GM04503 (cell line): ENCODE data around the gene MAVS.

Experiments
- DNase-seq: peaks from one replicate; pipeline ENCODE4 v3.0.0-alpha.2; 2012; ENCODE audit warnings: low read depth

The MAVS gene

GRCh38 chr20:3911956-3912355 is 65.3 kb downstream of the MAVS start:
- DNase-seq: no peak

- DNase-seq: no peak
Measured at GRCh38 chr20:3914446-3914845, 67.8 kb downstream of the MAVS start.

GRCh38 chr20:3915691-3916090 is 69.1 kb downstream of the MAVS start:
- no peak for DNase-seq

- DNase-seq: no peak
Measured at GRCh38 chr20:3916364-3916763, 69.7 kb downstream of the MAVS start.

- no peak for DNase-seq
Measured at GRCh38 chr20:3919352-3919751, 72.7 kb downstream of the MAVS start.

- no peak for DNase-seq
Measured at GRCh38 chr20:3922223-3922982, 75.8 kb downstream of the MAVS start.

GRCh38 chr20:3922983-3923339 is 76.3 kb downstream of the MAVS start:
- DNase-seq: no peak

- DNase-seq: no peak
Measured at GRCh38 chr20:3923818-3924217, 77.2 kb downstream of the MAVS start.

GRCh38 chr20:3924304-3925112 is 77.9 kb downstream of the MAVS start:
- no peak for DNase-seq

GRCh38 chr20:3925113-3925695 is 78.6 kb downstream of the MAVS start:
- DNase-seq: no peak
